H1 (cell line): Measurements from ENCODE around the gene TBR1.

Source experiments
- CTCF ChIP-seq, 3 experiments: IDR thresholded peaks; 1 replicate in 2 of 3; 2 replicates in 1 of 3; pipeline versions ENCODE4 v1.5.1 to v1.6.1; 2011; ENCODE audit warnings: low read length in 3 of 3, mild to moderate bottlenecking in 3 of 3, inconsistent platforms in 2 of 3, low read depth in 1 of 3, moderate library complexity in 1 of 3; ENCODE audit not compliant: insufficient read depth in 1 of 3; ENCODE audit errors: control extremely low read depth in 1 of 3
- E2F6 ChIP-seq: IDR thresholded peaks from 2 replicates; pipeline ENCODE4 v1.6.1; 2012; ENCODE audit warnings: inconsistent platforms
- EP300 ChIP-seq, 2 experiments: IDR thresholded peaks; 1 replicate in 1 of 2; 2 replicates in 1 of 2; pipeline ENCODE4 v1.6.1; 2011 to 2012; ENCODE audit warnings: low read depth in 2 of 2, low read length in 2 of 2, mild to moderate bottlenecking in 2 of 2, borderline replicate concordance in 1 of 2, inconsistent platforms in 1 of 2, moderate library complexity in 1 of 2
- EZH2 ChIP-seq: fragments of 200-600 bp; sonication (generic); IDR thresholded peaks from 2 replicates; pipeline ENCODE4 v1.7.1; 2012; ENCODE audit warnings: low read depth, mild to moderate bottlenecking, moderate library complexity, low read length, inconsistent platforms; ENCODE audit not compliant: severe bottlenecking
- MAFK ChIP-seq: IDR thresholded peaks from 2 replicates; pipeline ENCODE4 v1.6.1; 2012; ENCODE audit warnings: low read depth, mild to moderate bottlenecking, improper control_type of control experiment, low read length
- MAX ChIP-seq: IDR thresholded peaks from 2 replicates; pipeline ENCODE4 v1.6.1; 2012; ENCODE audit warnings: inconsistent platforms
- POLR2A ChIP-seq, 2 experiments: IDR thresholded peaks; 1 replicate in 1 of 2; 2 replicates in 1 of 2; pipeline ENCODE4 v1.6.1; 2011; ENCODE audit warnings: low read depth in 2 of 2, low read length in 2 of 2, mild to moderate bottlenecking in 2 of 2; ENCODE audit errors: control extremely low read depth in 1 of 2
- RAD21 ChIP-seq, 2 experiments: IDR thresholded peaks in 1 of 2; conservative IDR thresholded peaks in 1 of 2; 2 replicates each; pipeline ENCODE4 v1.6.1; 2011; ENCODE audit warnings: low read depth in 2 of 2, low read length in 2 of 2, improper control_type of control experiment in 1 of 2, inconsistent platforms in 1 of 2, mild to moderate bottlenecking in 1 of 2, moderate library complexity in 1 of 2
- SIN3A ChIP-seq, 2 experiments: IDR thresholded peaks in 1 of 2; conservative IDR thresholded peaks in 1 of 2; 2 replicates each; pipeline ENCODE4 v1.6.1; 2011 to 2012; ENCODE audit warnings: low read length in 2 of 2, improper control_type of control experiment in 1 of 2, low read depth in 1 of 2, mild to moderate bottlenecking in 1 of 2
- TAF1 ChIP-seq: IDR thresholded peaks from 2 replicates; pipeline ENCODE4 v1.6.1; 2011; ENCODE audit warnings: mild to moderate bottlenecking, low read depth, low read length

DNA sequence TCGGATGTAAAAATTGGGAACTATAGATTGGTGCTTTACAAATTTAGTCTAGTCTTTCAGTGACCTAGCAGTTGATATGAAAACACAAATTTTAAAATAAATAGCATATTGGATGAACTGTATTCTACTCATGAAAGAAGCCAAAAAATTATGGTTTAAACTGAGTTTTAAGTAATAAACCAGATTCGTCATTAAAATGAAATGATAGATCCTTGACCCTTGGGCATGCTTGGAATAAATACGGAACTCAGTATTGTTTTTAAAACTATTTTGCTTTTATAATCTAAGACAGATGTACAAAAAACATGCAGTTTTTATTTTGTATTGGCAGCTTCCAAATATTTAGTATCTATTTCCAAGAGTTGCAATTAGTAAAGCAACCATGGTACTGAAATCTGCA is 34.6 kb upstream of the TBR1 start:
- TF ChIP-seq CTCF (IDR thresholded peaks at IDR 0.05; ENCODE audit: control extremely low read depth in 1 of 3, insufficient read depth in 1 of 3, low read depth in 1 of 3, low read length in 3 of 3), result no peak
- no peak for TF ChIP-seq TAF1
- TF ChIP-seq POLR2A (IDR thresholded peaks at IDR 0.05; ENCODE audit: control extremely low read depth in 1 of 2, low read depth in 2 of 2, low read length in 2 of 2), result no peak
- TF ChIP-seq EP300 (IDR thresholded peaks at IDR 0.05; ENCODE audit: borderline replicate concordance in 1 of 2, low read depth in 2 of 2, low read length in 2 of 2), result no peak
- no peak for TF ChIP-seq EZH2
- TF ChIP-seq E2F6, result no peak
- TF ChIP-seq SIN3A (conservative IDR thresholded peaks at IDR 0.05 in 1 of 2, IDR thresholded peaks at IDR 0.05 in 1 of 2; ENCODE audit: low read depth in 1 of 2, low read length in 2 of 2), result no peak
- TF ChIP-seq RAD21 (IDR thresholded peaks at IDR 0.05 in 1 of 2, conservative IDR thresholded peaks at IDR 0.05 in 1 of 2; ENCODE audit: low read depth in 2 of 2, low read length in 2 of 2), result no peak
- no peak for TF ChIP-seq MAX
- TF ChIP-seq MAFK, result no peak
